Sciatic nerve (tissue), 2 donors: ENCODE measurements around the gene TUFT1. TPM values are rescaled to one million over a fixed set of nuclear protein-coding genes. Genes with fewer than 3 reads are reported as not detected.

Source experiments
- ATAC-seq: fragments of 200-7000 bp; cut with Tn5 transposase; one replicate; pipeline ENCODE4 v1.9.1; 2020; ENCODE audit warnings: mild to moderate bottlenecking, moderate library complexity
- DNase-seq: peaks from one replicate; pipeline ENCODE4 v3.0.0-alpha.2; 2020; ENCODE audit warnings: low spot score
- intact Hi-C: fragments of 100-400 bp; cut with DNase I; formaldehyde crosslinking; loops from one replicate; pipeline ENCODE4 v1.14.2; 2022
- total RNA-seq: library from RNA; stranded (reverse); fragmentation: NEBNext Ultra II Directional; extraction: Animal tissue kit (Norgen Biotek cat#: 25700); gene quantifications from one replicate; pipeline ENCODE4 v1.2.1, GENCODE V29; 2021
- donor health status: DM: no; HTN: no; CAD: no.
- donor health status: DM: no; HTN: no; CAD: no.

Gene TUFT1
- total RNA-seq, 1 donor from 2014 or later: 3.2 TPM

GRCh38 chr1:151563376-151563775 is 23.3 kb downstream of the TUFT1 start:
- ATAC-seq (no peak), DNase-seq (no peak)
- intact Hi-C loops: no loop called here

DNA sequence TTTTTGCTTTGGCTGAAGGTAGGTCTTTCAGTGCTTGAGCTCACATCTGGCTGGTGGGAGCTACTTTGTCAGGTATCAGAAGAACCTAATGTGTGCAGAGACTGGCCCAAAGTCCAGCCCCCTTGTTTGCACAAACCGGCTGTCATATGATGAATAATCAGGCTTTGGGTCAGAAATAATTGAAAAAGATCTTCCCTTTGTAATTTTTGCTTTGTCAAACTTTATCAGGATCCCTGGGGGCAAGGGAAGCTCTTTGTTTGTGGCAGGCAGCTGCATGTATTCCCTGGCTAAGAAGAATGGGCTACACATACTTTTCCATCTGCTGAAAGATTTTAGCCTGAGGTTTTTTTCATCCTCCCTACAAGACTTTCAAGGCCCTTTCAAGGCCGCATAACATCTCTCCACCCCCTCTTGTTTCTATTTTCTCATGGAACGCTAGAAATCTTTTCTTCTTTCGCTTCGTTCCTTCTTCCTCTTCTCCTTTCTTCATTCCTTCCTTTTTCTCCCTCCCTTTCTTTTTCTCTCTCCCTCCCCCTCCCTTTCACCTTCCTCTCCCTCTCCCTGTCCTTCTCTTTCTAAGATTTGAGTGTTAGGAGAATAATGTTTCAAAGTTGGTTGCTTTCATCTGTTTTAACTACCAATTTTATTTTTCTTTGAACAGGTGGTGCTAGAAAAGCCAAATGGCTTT is 25.5 kb downstream of the TUFT1 start:
- intact Hi-C loops: no loop called here
- DNase-seq (no peak), ATAC-seq (no peak)

DNA sequence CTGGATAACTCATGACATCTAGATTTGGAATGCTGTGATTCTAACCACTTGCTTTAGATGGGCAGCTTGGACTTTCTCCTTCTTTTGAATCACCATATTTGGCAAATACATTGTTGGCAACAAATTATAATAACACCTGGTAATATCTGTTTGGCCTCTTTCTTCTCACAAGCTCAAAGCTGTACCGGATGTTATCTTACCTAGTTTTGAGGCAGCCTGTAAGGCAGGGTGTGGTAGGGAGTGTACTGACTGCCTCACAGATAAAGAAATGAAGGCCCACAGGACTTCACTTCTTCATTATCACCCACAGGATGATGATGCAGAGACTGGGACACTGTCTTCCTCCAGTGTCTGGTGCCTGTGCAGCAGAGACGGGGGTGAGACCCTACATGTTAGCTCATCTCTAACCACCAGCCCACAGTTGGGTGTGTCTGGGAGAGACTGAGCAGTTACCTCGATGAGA is 28.5 kb downstream of the TUFT1 start:
- DNase-seq (no peak), ATAC-seq (no peak)
- intact Hi-C loops: no loop called here

GRCh38 chr1:151570819-151571218 is 30.7 kb downstream of the TUFT1 start:
- ATAC-seq: no peak

DNA sequence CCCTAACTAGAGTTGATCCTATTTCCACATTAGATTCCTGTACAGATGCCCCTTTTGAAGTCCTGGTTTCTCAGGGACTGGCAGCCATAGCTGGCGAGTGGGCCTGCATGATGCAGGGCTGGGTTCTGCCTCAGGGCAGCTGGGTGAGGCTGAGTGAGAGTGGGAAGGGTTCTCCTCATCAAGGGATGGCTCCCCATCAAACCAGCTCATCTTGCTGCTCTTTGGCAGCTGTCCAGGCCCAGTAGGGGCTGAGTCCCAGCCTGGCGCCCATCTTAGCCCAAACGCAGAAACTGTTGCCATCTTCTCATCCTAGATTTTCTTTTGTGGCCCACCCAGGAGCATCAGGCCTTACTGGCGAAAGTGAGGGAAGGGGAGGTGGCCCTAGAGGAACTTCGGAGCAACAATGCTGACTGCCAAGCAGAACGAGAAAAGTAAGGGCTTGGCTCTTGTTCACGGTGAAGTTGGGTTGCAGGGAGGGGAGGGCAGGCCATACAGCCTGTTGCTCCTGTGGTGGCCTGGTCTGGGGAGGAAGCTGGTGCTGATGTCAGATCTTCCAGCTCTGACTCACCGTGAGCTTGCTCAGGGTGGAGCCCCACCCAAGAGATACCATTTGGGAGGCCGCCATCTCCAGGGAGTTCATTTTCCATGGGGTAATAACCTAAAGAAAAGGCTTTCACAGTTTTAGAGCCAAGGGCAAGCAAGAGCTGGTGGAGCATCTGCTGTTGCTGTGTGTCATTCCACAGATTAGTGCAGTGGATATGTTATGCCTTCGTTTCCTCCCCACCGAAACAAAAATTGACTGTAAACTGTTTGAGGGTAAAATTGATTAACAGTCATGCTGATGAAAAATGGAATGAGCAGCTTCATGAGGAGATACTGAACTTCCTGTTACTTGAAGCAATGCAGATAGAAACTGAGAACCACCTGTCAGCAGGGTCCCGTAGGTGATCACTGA is 34.7 kb downstream of the TUFT1 start:
- DNase-seq: no peak
- intact Hi-C loops: no loop called here
- no peak for ATAC-seq

More at GRCh38 chr1:151570819-151571218, 30.7 kb downstream of the TUFT1 start:
- DNase-seq: no peak
- intact Hi-C loops: no loop called here

DNA sequence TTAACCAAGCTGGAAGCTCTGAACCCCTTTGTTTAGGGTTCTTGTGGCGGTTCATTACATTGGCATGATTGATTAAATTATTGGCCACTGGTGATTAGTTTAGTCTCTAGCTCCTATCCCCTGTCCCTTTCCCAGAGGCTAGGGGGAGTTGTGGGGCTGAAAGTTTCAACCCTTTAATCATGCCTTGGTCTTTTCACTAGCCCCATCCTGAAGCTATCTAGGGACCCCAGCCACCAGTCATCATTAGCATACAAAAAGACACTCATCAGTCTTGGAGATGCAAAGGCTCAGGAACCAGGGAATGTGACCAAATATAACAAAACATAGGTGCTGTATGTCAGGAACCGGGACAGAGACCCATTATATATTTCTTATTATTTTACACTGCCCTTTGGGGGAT is 37.1 kb downstream of the TUFT1 start:
- ATAC-seq (no peak), DNase-seq (no peak)
- intact Hi-C loops: no loop called here

DNA sequence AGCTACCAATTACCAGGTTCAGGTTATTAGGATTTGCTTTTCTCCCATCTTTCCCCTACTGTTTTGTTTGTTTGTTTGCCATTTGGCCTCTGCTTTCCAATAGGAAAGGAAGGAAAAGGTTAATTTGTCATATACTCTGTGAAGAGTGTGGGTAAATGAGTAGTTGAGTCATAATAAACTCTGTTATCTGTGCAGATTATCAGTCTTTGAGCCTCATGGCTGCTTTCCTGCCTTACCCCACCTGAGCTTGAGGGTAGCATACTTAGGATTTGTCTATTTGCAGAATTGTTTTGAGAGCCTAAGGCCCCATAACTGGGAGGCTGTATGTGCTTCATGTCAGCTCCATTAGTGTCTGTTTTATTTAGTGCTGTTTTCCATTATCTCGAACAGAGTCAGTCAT is 38.8 kb downstream of the TUFT1 start:
- no peak for ATAC-seq
- intact Hi-C loops: no loop called here
- DNase-seq: no peak

GRCh38 chr1:151579436-151580225 is 39.5 kb downstream of the TUFT1 start:
- DNase-seq (no peak), ATAC-seq (no peak)
- intact Hi-C loops: no loop called here

DNA sequence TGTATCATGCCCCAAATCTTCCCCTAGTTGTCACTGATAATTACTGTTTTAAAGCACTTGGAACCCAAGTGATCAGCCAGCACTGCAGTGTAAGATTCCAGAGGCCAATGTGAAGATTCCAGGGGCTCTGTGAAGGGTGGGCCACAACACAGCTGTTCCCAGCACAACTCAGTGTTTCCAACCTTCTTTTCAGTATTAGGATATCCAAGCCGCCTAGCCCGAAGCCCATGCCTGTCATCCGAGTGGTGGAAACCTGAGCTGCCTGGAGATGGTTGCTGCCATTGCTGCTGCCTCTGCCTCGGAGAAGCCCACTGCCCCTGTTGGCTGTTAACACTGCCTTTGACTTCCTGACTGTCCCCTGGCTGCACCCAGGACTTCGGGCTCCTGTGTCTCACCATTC is 41.3 kb downstream of the TUFT1 start:
- intact Hi-C loops: no loop called here
- DNase-seq (no peak), ATAC-seq (no peak)

GRCh38 chr1:151581921-151582320 is 41.8 kb downstream of the TUFT1 start:
- ATAC-seq (peak; percentile 77), DNase-seq (no peak)
- intact Hi-C loops: no loop called here

DNA sequence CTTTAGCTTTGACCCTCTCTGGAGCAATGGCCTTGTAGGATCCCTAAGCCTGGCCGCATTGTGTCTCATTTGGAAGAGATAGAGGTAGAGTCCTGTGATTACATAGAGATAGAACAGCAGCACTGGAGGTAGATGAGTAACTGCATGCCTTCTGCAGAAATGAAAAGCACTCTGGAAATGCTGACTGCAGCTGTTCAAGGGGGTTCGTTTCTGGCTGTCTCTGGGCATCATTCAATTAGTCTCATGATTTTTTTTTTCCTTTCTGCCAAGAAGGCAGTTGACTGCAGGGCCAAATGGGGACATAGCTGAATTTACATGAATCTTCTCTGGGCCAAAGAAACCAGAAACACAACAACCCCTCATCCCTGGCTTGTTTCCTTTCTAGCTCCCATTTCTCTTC is 43.7 kb downstream of the TUFT1 start:
- DNase-seq: no peak
- ATAC-seq: no peak
- intact Hi-C loops: no loop called here

DNA sequence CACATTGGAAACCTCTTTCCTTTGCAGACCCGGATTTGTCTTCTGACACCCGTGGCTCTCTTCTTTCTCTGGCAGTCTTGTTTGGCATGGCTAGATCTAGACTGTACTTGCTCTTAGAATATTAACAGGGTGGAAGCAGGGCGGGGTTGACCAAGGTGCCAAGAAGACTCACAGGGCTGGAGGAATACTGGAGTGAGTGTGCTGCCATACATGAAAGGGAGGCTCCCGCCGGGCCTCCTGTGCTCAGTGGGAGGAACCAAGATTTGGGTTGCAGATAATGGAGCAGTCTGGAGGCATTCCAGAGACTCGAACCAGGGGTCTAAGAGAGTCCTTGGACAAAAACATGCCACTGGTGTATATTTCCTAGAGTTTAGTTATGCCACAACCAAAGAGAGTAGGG is 44.2 kb downstream of the TUFT1 start:
- ATAC-seq (no peak), DNase-seq (no peak)
- intact Hi-C loops: no loop called here

DNA sequence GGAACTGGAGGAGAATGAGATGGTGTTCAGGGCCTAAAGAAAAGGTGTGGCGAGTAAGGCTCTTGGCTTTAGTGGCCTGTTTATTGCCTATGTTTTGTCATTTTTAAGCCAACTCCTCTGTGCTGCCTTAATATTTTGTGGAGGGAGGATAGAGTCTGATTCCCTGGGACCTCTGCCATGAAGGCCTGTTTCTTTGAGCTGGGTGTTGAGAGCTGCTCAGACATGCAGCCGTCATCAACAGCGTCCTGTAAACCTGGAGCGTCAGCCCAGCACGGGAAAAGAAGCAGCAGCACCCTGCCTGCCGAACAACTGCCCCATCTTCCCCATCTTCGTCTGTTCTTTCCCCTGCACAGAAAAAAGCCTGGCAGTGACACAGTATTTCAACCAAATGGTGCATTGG is 44.7 kb downstream of the TUFT1 start:
- DNase-seq (no peak), ATAC-seq (no peak)
- intact Hi-C loops: no loop called here

GRCh38 chr1:151585622-151586021 is 45.5 kb downstream of the TUFT1 start:
- no peak for ATAC-seq
- intact Hi-C loops: no loop called here

DNA sequence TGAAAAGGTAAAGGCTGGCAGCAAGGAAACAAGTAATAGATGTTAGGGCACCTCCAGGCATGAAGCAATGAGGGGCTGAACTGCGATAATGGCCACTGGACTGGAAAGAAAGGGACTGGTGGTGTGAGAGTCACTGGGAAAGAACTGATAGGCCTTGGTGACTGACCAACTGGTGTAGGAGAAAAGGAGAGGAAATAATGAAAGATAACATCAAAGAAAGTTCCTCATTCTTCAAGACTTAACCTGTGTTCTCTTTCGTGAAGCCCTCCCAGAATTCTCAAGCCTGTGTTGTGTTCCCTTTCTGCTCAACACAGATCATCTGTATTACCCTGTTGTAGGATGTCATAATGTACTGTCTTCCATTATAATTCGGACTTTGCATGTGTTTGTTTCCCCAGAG is 50.9 kb downstream of the TUFT1 start:
- ATAC-seq: no peak
- intact Hi-C loops: loop anchor here (10.0 kb wide), 1 partner anchor 144 kb away; no protein-coding TSS in a partner anchor
- DNase-seq: no peak

More at GRCh38 chr1:151585622-151586021, 45.5 kb downstream of the TUFT1 start:
- DNase-seq: no peak

DNA sequence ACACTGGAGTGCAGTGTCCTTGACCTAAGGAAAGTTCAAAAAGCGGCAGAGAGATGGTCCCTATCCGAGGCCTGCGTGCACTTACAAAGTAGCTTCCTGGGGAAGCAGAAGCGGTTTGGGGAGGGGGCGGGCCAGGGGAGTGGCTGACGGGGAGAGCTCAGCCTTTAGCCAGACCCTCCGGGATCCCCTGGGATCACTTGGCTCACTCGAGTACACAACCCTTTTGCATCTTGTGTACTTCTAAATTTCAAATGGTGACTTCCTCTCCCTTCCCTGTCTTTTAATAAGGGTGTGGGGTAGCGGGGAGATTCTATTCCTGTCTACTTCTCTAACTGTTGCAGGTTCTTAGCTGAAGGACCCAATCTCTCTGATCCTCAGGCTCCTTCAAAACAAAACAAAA is 53.6 kb downstream of the TUFT1 start:
- ATAC-seq (no peak), DNase-seq (no peak)
- intact Hi-C loops: loop anchor here (10.0 kb wide), 1 partner anchor 141 kb away; no protein-coding TSS in a partner anchor

DNA sequence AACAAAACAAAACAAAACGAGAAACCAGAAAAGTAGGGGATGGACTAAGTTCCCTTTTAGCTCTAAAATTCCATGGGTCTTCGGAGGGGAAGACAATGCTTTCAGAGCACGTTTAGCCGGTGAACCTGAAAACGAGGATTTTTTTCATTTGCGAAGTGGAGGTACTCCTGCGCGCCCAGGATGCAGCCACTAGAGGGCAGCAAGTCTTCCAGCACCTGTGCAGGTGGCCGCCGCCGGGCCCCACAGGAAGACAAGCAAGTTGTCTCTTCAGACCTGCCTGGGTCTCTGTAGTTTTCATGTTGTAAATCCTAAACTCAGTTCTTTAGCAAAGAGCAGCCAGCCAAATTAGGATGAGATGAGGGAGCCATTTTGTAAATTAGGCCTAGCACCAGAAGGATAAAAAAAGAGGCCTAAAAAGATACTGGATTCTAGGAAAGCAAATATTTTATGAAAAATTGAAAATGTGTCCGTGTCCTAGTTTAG is 54.1 kb downstream of the TUFT1 start:
- intact Hi-C loops: loop anchor here (10.0 kb wide), 1 partner anchor 141 kb away; no protein-coding TSS in a partner anchor
- DNase-seq (peak; percentile 86), ATAC-seq (peak; percentile 76)

DNA sequence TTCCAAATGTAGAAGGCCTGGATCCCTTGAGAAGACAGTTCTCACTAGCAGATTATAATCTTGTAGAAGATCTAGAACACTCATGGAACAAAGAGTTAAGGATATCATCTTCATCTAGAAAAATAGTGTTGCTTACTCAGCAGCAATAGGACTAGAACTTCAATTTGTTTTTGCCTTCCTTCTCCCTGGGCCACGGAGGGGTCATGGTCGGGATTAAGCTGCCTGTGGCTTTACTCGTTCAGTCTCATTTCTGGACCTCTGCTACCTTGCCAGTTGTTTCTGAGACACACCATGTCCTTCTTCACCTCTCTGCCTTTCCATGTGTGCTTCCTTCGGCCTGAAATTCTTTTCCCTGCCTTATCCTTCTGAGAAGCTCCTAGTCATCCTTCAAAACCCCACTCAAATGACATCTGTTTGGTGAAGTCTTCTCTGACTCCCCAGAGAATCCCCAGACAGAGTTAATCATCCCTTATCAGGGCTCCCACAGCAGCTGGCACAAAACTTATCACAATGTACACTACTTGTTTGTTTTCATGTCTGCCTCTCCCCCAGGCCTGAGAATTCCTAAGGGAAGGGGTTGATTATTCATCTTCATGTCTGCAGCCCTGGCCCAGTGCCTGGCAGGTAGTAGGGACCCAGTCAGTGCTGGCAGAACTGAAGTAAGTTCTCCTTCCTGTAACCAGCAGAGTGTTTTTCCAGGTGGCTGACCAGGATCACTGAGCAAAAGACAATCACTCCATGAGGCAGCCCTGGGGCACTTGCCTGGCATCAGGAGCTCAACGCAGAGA is 56.3 kb downstream of the TUFT1 start:
- intact Hi-C loops: loop anchor here (10.0 kb wide), 1 partner anchor 138 kb away; no protein-coding TSS in a partner anchor
- DNase-seq: no peak
- no peak for ATAC-seq
